K562 (cell line): ENCODE measurements around the gene EPOP. TPM values are rescaled to one million over a fixed set of nuclear protein-coding genes. Genes with fewer than 3 reads are reported as not detected.

ENCODE experiments used
- ATAC-seq: fragments of 200-7000 bp; cut with Tn5 transposase; 3 replicates; pipeline ENCODE4 v1.9.1; 2020; ENCODE audit warnings: moderate library complexity
- BruUV-seq: library from RNA; stranded (reverse); fragments of 400-500 nt; replicated peaks from 2 replicates; lab custom pipeline; 2021; lab: Mats Ljungman, UMichigan
- CTCF ChIA-PET: fragments of 300-600 bp; formaldehyde crosslinking; extraction: SDS; loops from one replicate; lab custom pipeline; 2021; ENCODE audit warnings: low intra/inter-chr PET ratio; lab: Yijun Ruan, JAX
- POLR2A ChIA-PET: fragments of 300-600, 350-650 bp; sonication (Branson Sonifier 250); formaldehyde crosslinking; extraction: SDS; loops from one replicate; lab custom pipeline; 2021; ENCODE audit warnings: antibody characterized with exemption, inconsistent platforms; lab: Yijun Ruan, JAX
- DNase-seq, 4 experiments: peaks; one replicate each; pipeline versions ENCODE4 v3.0.0 to v3.0.0-alpha.2; 2011 to 2018; ENCODE audit warnings: low spot score in 3 of 4, mixed read lengths in 3 of 4; ENCODE audit errors: extremely low read depth in 1 of 4
- FAIRE-seq: peaks from 2 replicates; lab custom pipeline; 2011; peaks lifted over from hg19 to GRCh38; lab: Jason Lieb, UNC
- H2AFZ ChIP-seq: 2 replicates; pipeline ENCODE4 v1.6.0; 2011; ENCODE audit warnings: low read depth, low read length, control low read depth, inconsistent platforms
- H3K27ac ChIP-seq: fragments of 200-600 bp; 3 replicates; pipeline ENCODE4 v1.8.0; 2011; ENCODE audit warnings: low read depth, mild to moderate bottlenecking, control low read depth, inconsistent platforms, low read length, moderate library complexity, mixed read lengths; ENCODE audit errors: extremely low read depth
- H3K27me3 ChIP-seq, 2 experiments: fragments of 300-600 bp in 1 of 2; 2 replicates in 1 of 2; 3 replicates in 1 of 2; pipeline versions ENCODE4 v1.6.0 to v1.8.0; 2011; ENCODE audit warnings: inconsistent platforms in 2 of 2, low read length in 2 of 2, mild to moderate bottlenecking in 1 of 2, mixed read lengths in 1 of 2, moderate library complexity in 1 of 2; ENCODE audit not compliant: control insufficient read depth in 2 of 2, insufficient read depth in 2 of 2
- H3K36me3 ChIP-seq: fragments of 300-600 bp; 3 replicates; pipeline ENCODE4 v1.8.0; 2011; ENCODE audit warnings: mild to moderate bottlenecking, low read length, inconsistent platforms; ENCODE audit not compliant: control insufficient read depth, insufficient read depth
- H3K4me1 ChIP-seq, 2 experiments: fragments of 200-600 bp in 1 of 2; replicated peaks in 1 of 2; 2 replicates in 1 of 2; 3 replicates in 1 of 2; pipeline versions ENCODE4 v1.5.1 to v1.8.0; 2011; ENCODE audit warnings: inconsistent platforms in 2 of 2, low read length in 2 of 2, mild to moderate bottlenecking in 1 of 2, mixed read lengths in 1 of 2, moderate library complexity in 1 of 2; ENCODE audit not compliant: control insufficient read depth in 2 of 2, insufficient read depth in 2 of 2
- H3K4me2 ChIP-seq: 2 replicates; pipeline ENCODE4 v1.6.1; 2011; ENCODE audit warnings: low read length, control low read depth, inconsistent platforms, mixed read lengths; ENCODE audit not compliant: insufficient read depth
- H3K4me3 ChIP-seq: fragments of 200-600 bp; sonication (generic), shearing (Covaris generic); 2 replicates; pipeline ENCODE4 v1.5.1; 2016; ENCODE audit warnings: control low read depth, inconsistent platforms
- H3K79me2 ChIP-seq: fragments of 200-600 bp; 3 replicates; pipeline ENCODE4 v1.8.0; 2011; ENCODE audit warnings: low read length, inconsistent platforms; ENCODE audit not compliant: control insufficient read depth, insufficient read depth
- H3K9ac ChIP-seq, 2 experiments: 2 replicates each; pipeline versions ENCODE4 v1.6.0 to v1.6.1; 2011; ENCODE audit warnings: low read depth in 2 of 2, low read length in 2 of 2, control low read depth in 1 of 2, inconsistent platforms in 1 of 2, mild to moderate bottlenecking in 1 of 2, mixed read lengths in 1 of 2; ENCODE audit not compliant: insufficient read depth in 1 of 2
- H3K9me1 ChIP-seq: one replicate; pipeline ENCODE4 v1.6.0; 2011; ENCODE audit warnings: inconsistent platforms, mild to moderate bottlenecking, low read length, moderate library complexity; ENCODE audit not compliant: control insufficient read depth, insufficient read depth
- H3K9me3 ChIP-seq: replicated peaks from 2 replicates; pipeline ENCODE4 v1.5.1; 2011; ENCODE audit warnings: low read depth, low read length, inconsistent platforms; ENCODE audit not compliant: control insufficient read depth, insufficient read depth
- H4K20me1 ChIP-seq: replicated peaks from 2 replicates; pipeline ENCODE4 v1.6.1; 2011; ENCODE audit warnings: low read length, inconsistent platforms, mixed read lengths; ENCODE audit not compliant: control insufficient read depth, insufficient read depth
- ATF7 ChIP-seq: fragments of 450-650 bp; IDR thresholded peaks from 2 replicates; pipeline ENCODE4 v1.7.1; 2014; ENCODE audit warnings: mild to moderate bottlenecking, moderate library complexity
- BRD4 ChIP-seq: fragments of 200-600 bp; sonication (generic); IDR thresholded peaks from 2 replicates; pipeline ENCODE4 v1.6.1; 2017; ENCODE audit warnings: inconsistent platforms
- CSDE1 ChIP-seq, 2 experiments: fragments of 450-650 bp; IDR thresholded peaks; 2 replicates each; pipeline ENCODE4 v1.6.1; 2016; ENCODE audit warnings: mild to moderate bottlenecking in 1 of 2
- E4F1 ChIP-seq: fragments of 250-450 bp; sonication (Bioruptor Pico); IDR thresholded peaks from 2 replicates; pipeline ENCODE4 v1.5.0; 2021; ENCODE audit warnings: mild to moderate bottlenecking, borderline replicate concordance
- FOXA1 ChIP-seq: fragments of 450-650 bp; IDR thresholded peaks from 2 replicates; pipeline ENCODE4 v1.6.1; 2016; ENCODE audit warnings: mild to moderate bottlenecking, borderline replicate concordance
- MED1 ChIP-seq: sonication (generic); formaldehyde crosslinking; IDR thresholded peaks from 2 replicates; pipeline ENCODE4 v1.8.1; 2023; ENCODE audit warnings: missing genetic modification reagents, borderline replicate concordance
- RFX5 ChIP-seq: IDR thresholded peaks from 2 replicates; pipeline ENCODE4 v1.6.1; 2011; ENCODE audit warnings: low read depth, mild to moderate bottlenecking, improper control_type of control experiment, low read length
- SRSF7 ChIP-seq: fragments of 200-400 bp; formaldehyde crosslinking; optimal IDR thresholded peaks from 2 replicates; pipeline ENCODE3; 2017; ENCODE audit warnings: mild to moderate bottlenecking, low read depth, low read length
- ZFP1 ChIP-seq: fragments of 450-650 bp; formaldehyde crosslinking; IDR thresholded peaks from 2 replicates; pipeline ENCODE4 v1.4.0; 2020; ENCODE audit warnings: mild to moderate bottlenecking, mixed read lengths
- ZNF766 ChIP-seq: fragments of 200-800 bp; sonication (Bioruptor generic); conservative IDR thresholded peaks from 2 replicates; pipeline ENCODE4 v1.6.1; 2016; ENCODE audit warnings: missing genetic modification characterization, missing compliant biosample characterization
- WGBS: fragments of 100-300 bp; shearing (Covaris generic); methylation state at CpG from one replicate; pipeline ENCODE4 v1.1.6; 2016; ENCODE audit warnings: low coverage, mixed read lengths; ENCODE audit not compliant: insufficient coverage; ENCODE audit errors: missing lambda C conversion rate; 5-methylcytosine and 5-hydroxymethylcytosine counted together
- in situ Hi-C: fragments of 300-500 bp; cut with MboI; formaldehyde crosslinking; loops from 4 replicates; pipeline ENCODE4 v1.15.0; 2018; ENCODE audit warnings: inconsistent platforms, mixed read lengths
- intact Hi-C: fragments of 100-400 bp; cut with micrococcal nuclease; formaldehyde crosslinking; loops from 2 replicates; pipeline ENCODE4 v1.14.2; 2022
- polyA plus RNA-seq, 8 experiments: library from polyadenylated mRNA; depleted of rRNA in 4 of 8; stranded (reverse) in 5 of 8; unstranded in 3 of 8; fragments of >200 nt; fragmentation: Nextera tagmentation in 2 of 8; fragmentation: Illumina TruSeq in 1 of 8; extraction: Ambion mirVana in 2 of 8; extraction: Trizol in 1 of 8; gene quantifications; 2 replicates each; pipeline versions ENCODE4 v1.2.1 to v1.2.3, GENCODE V29; 2011 to 2014; ENCODE audit warnings: inconsistent platforms in 1 of 8, missing spikeins in 1 of 8
- total RNA-seq, 7 experiments: library from RNA; depleted of rRNA in 6 of 7; stranded (reverse); fragments of >200 nt in 6 of 7; fragmentation: Illumina TruSeq in 2 of 7; extraction: Trizol in 2 of 7; gene quantifications; 2 replicates each; pipeline versions ENCODE4 v1.2.1 to v1.2.3, GENCODE V29; 2011 to 2021; ENCODE audit warnings: low replicate concordance in 1 of 7
- TF ChIP-seq, protein P1 (sequence below): fragments of 450-650 bp; IDR thresholded peaks from 2 replicates; pipeline ENCODE4 v1.6.1; 2016; ENCODE audit warnings: borderline replicate concordance
- TF ChIP-seq, protein P2 (sequence below): sonication (generic); formaldehyde crosslinking; IDR thresholded peaks from 2 replicates; pipeline ENCODE4 v1.8.0; 2023; ENCODE audit warnings: missing genetic modification reagents, mild to moderate bottlenecking, borderline replicate concordance

Gene EPOP
- total and polyA plus RNA-seq, 9 of the 15 experiments (the other 6 are each of a cell fraction or from before 2014, with no cell fraction given): 0.41 to 10.6 (median 4.6) TPM

DNA sequence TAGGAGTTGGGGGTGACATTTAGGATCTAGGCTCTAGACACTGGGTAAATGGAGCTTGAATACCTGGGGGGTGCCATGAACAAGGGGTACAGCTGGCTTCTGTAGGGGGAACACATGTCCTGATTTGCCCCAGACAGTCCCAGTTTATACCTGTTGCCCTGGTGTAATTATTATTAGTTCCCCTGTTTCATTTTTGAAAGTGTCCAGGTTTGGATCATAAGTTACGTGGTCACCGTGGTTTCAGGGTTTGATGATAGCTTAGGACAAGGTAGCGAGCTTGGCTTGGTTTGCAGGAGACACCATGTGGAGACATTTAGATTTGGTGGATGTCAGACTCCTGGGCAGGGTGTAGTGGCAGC, 35.8 kb upstream of the EPOP start:
- DNase-seq (no peak), FAIRE-seq (no peak), ATAC-seq (peak; percentile 4; the same call in 2 of the 3 replicates)
- Histone ChIP-seq H2AFZ (no peak overlapping the region), H3K27ac (no peak overlapping the region; the same call in 2 of the 3 replicates), H3K36me3 (peaks cover 76% of the 10 kb centered on the region; the same call in 2 of the 3 replicates), H3K4me3 (no peak overlapping the region), H3K9me3 (no peaks in the 10 kb centered on the region), H3K4me2 (peak overlapping the region; percentile 20; the same call in 1 of the 2 replicates), H3K9ac (peak overlapping the region in 1 of 2 experiments; percentile 83; a peak in 1 of 4 replicates), H3K9me1 (peaks cover 4% of the 10 kb centered on the region), H3K79me2 (peaks cover 25% of the 10 kb centered on the region), H3K4me1 (peaks cover 35 to 58% of the 10 kb centered on the region in 2 experiments), H3K27me3 (no peaks in the 10 kb centered on the region), H4K20me1 (peaks cover 8% of the 10 kb centered on the region; the same call in 1 of the 2 replicates)
- BruUV-seq: no TSS peak
- CTCF ChIA-PET: no interaction called here
- intact Hi-C loops: no loop called here
- in situ Hi-C loops: no loop called here
- 65% methylated on average over 3 of the region's 3 CpGs for WGBS
- POLR2A ChIA-PET: interaction anchor here (0.6 to 3.5 kb wide), 8 partner anchors 8 to 151 kb away, joined by 3 to 30 read pairs (median 5); no protein-coding TSS in a partner anchor
- no peak for TF ChIP-seq BRD4
- TF ChIP-seq ZNF766: no peak
- TF ChIP-seq E4F1: no peak
- TF ChIP-seq ZFP1: no peak
- no peak for TF ChIP-seq RFX5
- no peak for TF ChIP-seq ATF7
- TF ChIP-seq, protein P1, sequence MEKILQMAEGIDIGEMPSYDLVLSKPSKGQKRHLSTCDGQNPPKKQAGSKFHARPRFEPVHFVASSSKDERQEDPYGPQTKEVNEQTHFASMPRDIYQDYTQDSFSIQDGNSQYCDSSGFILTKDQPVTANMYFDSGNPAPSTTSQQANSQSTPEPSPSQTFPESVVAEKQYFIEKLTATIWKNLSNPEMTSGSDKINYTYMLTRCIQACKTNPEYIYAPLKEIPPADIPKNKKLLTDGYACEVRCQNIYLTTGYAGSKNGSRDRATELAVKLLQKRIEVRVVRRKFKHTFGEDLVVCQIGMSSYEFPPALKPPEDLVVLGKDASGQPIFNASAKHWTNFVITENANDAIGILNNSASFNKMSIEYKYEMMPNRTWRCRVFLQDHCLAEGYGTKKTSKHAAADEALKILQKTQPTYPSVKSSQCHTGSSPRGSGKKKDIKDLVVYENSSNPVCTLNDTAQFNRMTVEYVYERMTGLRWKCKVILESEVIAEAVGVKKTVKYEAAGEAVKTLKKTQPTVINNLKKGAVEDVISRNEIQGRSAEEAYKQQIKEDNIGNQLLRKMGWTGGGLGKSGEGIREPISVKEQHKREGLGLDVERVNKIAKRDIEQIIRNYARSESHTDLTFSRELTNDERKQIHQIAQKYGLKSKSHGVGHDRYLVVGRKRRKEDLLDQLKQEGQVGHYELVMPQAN: no peak
- no peak for TF ChIP-seq FOXA1
- TF ChIP-seq, protein P2, sequence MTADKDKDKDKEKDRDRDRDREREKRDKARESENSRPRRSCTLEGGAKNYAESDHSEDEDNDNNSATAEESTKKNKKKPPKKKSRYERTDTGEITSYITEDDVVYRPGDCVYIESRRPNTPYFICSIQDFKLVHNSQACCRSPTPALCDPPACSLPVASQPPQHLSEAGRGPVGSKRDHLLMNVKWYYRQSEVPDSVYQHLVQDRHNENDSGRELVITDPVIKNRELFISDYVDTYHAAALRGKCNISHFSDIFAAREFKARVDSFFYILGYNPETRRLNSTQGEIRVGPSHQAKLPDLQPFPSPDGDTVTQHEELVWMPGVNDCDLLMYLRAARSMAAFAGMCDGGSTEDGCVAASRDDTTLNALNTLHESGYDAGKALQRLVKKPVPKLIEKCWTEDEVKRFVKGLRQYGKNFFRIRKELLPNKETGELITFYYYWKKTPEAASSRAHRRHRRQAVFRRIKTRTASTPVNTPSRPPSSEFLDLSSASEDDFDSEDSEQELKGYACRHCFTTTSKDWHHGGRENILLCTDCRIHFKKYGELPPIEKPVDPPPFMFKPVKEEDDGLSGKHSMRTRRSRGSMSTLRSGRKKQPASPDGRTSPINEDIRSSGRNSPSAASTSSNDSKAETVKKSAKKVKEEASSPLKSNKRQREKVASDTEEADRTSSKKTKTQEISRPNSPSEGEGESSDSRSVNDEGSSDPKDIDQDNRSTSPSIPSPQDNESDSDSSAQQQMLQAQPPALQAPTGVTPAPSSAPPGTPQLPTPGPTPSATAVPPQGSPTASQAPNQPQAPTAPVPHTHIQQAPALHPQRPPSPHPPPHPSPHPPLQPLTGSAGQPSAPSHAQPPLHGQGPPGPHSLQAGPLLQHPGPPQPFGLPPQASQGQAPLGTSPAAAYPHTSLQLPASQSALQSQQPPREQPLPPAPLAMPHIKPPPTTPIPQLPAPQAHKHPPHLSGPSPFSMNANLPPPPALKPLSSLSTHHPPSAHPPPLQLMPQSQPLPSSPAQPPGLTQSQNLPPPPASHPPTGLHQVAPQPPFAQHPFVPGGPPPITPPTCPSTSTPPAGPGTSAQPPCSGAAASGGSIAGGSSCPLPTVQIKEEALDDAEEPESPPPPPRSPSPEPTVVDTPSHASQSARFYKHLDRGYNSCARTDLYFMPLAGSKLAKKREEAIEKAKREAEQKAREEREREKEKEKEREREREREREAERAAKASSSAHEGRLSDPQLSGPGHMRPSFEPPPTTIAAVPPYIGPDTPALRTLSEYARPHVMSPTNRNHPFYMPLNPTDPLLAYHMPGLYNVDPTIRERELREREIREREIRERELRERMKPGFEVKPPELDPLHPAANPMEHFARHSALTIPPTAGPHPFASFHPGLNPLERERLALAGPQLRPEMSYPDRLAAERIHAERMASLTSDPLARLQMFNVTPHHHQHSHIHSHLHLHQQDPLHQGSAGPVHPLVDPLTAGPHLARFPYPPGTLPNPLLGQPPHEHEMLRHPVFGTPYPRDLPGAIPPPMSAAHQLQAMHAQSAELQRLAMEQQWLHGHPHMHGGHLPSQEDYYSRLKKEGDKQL (CRISPR knock-in tag): no peak
- TF ChIP-seq SRSF7: no peak
- TF ChIP-seq MED1 (CRISPR knock-in tag): no peak
- TF ChIP-seq CSDE1 (IDR thresholded peaks at IDR 0.05): no peak
